Subcutaneous abdominal adipose tissue (tissue), 5 donors: ENCODE results near the gene ZNF726.
"Not testable (repeated sequence)": the region's sequence is repeated elsewhere in the genome, so short reads cannot be mapped to it uniquely, and the experiment has no call there.

Source experiments
- H3K27ac ChIP-seq: one replicate; pipeline ENCODE4 v1.7.0; 2013; ENCODE audit warnings: low read depth, mild to moderate bottlenecking, inconsistent platforms, low read length, moderate library complexity
- H3K27me3 ChIP-seq, 5 donors: one replicate each; pipeline ENCODE4 v1.7.0; 2013; ENCODE audit warnings: low read length in 5 of 5, inconsistent platforms in 1 of 5; ENCODE audit not compliant: control insufficient read depth in 5 of 5, insufficient read depth in 4 of 5
- H3K36me3 ChIP-seq, 5 donors: one replicate each; pipeline ENCODE4 v1.7.0; 2013; ENCODE audit warnings: low read length in 5 of 5; ENCODE audit not compliant: control insufficient read depth in 5 of 5, insufficient read depth in 5 of 5
- H3K4me1 ChIP-seq, 5 donors: one replicate each; pipeline ENCODE4 v1.7.0; 2013; ENCODE audit warnings: low read length in 5 of 5, mild to moderate bottlenecking in 3 of 5, moderate library complexity in 1 of 5; ENCODE audit not compliant: control insufficient read depth in 5 of 5, insufficient read depth in 5 of 5
- H3K4me3 ChIP-seq, 5 donors: one replicate each; pipeline ENCODE4 v1.7.0; 2013; ENCODE audit warnings: low read length in 5 of 5, low read depth in 1 of 5
- H3K9ac ChIP-seq, 5 donors: one replicate each; pipeline ENCODE4 v1.7.0; 2013; ENCODE audit warnings: low read length in 5 of 5, mild to moderate bottlenecking in 4 of 5, moderate library complexity in 3 of 5
- H3K9me3 ChIP-seq, 5 donors: one replicate each; pipeline ENCODE4 v1.7.0; 2013; ENCODE audit warnings: low read length in 5 of 5; ENCODE audit not compliant: control insufficient read depth in 5 of 5
- donor health status: healthy.
- donor health status: healthy.
- donor health status: healthy.
- donor health status: healthy.
- donor health status: healthy.

ZNF726 gene

DNA sequence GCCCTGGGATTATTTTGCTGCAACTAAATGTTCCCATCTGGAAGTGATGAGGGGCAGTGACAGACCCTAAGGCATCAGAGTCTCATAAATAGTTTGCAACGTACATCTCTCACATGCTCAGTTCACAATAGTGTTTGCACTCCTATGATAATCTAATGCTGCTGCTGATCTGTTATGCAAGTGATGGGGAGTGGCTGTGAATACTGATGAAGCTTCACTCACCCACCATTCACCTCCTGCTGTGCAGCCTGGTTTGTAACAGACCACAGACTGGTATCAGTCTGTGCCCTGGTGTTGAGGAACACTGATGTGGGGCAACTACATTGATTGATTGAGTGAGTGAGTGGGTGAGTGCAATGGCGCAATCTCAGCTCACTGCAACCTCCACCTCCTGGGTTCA is 54.9 kb downstream of the ZNF726 start:
- Histone ChIP-seq H3K4me3 (no peak overlapping the region), H3K9me3 (peaks cover 0 to 13% (median 2%) of the 10 kb centered on the region in 5 donors), H3K27ac (no peak overlapping the region), H3K4me1 (peaks cover 0 to 3% (median 0%) of the 10 kb centered on the region in 5 donors), H3K9ac (no peak overlapping the region), H3K36me3 (no peaks in the 10 kb centered on the region), H3K27me3 (peaks cover 4 to 14% (median 10%) of the 10 kb centered on the region in 5 donors)

DNA sequence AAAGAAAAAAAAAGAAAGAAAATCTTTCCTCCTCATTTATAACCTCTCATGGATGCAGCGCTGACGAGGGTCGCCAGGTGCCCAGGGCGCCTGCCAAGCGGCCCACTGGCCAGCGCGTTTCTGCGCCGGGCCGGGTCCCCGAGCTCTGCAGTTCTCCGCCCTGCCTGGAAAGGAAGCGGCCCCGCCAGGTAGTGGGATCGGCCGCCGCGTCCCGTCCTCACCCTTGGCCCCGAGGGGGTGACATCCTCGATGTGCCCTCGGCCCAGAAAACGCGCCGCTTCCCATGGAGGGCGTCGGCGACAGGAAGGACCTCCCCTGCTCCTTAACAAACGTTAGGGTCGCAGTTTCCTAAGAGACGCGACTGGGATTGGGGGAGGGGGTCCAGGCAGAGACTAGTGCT is 56.9 kb downstream of the ZNF726 start:
- Histone ChIP-seq H3K27me3 (peaks cover 4 to 14% (median 10%) of the 10 kb centered on the region in 5 donors), H3K27ac (no peak overlapping the region), H3K9ac (no peak overlapping the region), H3K4me3 (no peak overlapping the region), H3K4me1 (peaks cover 0 to 3% (median 0%) of the 10 kb centered on the region in 5 donors), H3K36me3 (no peaks in the 10 kb centered on the region), H3K9me3 (peaks cover 0 to 13% (median 2%) of the 10 kb centered on the region in 5 donors)

DNA sequence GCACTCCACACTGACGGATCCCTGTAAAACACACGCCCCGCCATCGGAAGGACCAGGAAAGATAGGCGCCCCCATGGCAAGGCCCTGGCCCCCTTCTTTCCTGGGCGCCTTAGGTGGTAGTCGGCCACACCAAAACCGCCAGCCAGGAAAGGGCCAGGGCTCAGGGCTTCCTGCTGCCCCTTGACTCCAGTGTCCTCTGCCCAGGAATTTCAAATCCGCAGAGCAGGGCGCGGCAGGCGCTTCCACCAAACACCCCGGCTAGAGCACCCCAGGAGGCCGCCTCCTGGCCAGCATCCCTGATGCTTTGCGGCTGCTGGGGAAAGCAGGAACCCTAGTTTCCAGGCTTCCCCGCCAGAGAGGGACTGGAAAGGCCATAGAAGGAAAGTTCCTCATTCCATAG is 57.5 kb downstream of the ZNF726 start:
- Histone ChIP-seq H3K4me1 (peaks cover 0 to 3% (median 0%) of the 10 kb centered on the region in 5 donors), H3K4me3 (no peak overlapping the region), H3K9ac (no peak overlapping the region)

DNA sequence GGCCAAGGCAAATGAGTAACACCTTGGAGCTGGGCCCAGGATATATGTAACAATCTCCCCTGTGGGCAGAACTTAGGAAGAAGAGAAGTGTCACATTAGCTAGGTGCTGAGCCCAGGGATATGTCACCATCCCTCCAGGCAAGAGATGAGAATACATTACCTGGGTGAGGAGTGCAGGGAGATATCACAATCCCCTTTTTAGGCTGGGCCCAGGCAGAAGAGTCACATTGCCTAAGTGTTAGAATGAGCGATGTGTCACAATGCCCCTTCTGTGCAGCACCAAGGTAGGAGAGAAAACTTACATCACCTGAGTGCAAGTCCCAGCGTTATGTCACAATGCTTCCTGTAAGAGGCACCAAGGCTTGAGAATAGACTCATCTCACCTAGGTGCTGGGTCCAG is 60.3 kb downstream of the ZNF726 start:
- no peak overlapping the region for H3K27ac ChIP-seq
- H3K9ac ChIP-seq, result no peak overlapping the region
- H3K36me3 ChIP-seq, result no peaks in the 10 kb centered on the region
- H3K27me3 ChIP-seq, result peaks cover 4 to 14% (median 10%) of the 10 kb centered on the region in 5 donors
- H3K9me3 ChIP-seq, result peaks cover 0 to 13% (median 2%) of the 10 kb centered on the region in 5 donors
- H3K4me1 ChIP-seq, result peaks cover 0 to 3% (median 0%) of the 10 kb centered on the region in 5 donors
- H3K4me3 ChIP-seq, result no peak overlapping the region

More for the DNA sequence above, 57.5 kb downstream of the ZNF726 start:
- Histone ChIP-seq H3K27me3 (peaks cover 4 to 14% (median 10%) of the 10 kb centered on the region in 5 donors), H3K27ac (no peak overlapping the region), H3K36me3 (no peaks in the 10 kb centered on the region), H3K9me3 (peaks cover 0 to 13% (median 2%) of the 10 kb centered on the region in 5 donors)

DNA sequence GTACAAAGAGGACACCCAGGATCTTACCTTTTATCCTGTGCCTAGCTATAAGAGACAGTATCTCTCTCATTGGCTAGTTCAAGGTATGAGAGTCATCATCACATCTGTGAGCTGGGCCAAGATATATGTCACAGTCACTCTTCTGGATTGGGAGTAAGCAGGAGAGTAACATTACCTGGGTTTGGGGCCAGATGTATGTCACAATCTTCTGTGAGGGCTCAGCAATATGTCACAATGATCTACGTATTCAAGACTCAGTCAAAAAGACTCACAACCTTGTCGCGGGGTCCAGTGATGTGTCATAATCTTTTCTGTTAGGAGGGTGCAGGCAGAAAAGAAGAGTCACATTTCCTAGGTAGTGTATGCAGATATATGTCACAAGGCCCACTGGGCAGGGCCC is 61.9 kb downstream of the ZNF726 start:
- H3K9ac ChIP-seq, result not testable (repeated sequence)
- peaks cover 4 to 11% (median 7%) of the 10 kb centered on the region in 5 donors for H3K27me3 ChIP-seq

DNA sequence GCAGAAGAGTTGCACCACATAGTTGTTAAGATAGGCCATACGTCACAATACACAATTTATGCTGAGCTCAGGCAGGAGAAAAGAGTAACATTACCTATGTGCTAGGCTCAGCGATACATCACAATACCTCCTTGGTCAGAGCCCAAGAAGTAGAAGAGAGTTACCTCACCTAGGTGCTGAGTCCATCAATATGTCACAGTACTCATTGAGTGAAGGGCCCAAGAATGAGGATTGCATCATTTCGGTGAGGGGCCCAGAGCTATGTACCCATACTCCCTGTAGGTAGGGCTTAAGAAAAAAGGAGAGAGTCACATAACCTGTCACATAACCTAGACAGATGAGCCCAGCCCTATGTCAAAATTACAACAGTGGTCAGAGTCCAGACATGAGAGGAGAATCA is 62.6 kb downstream of the ZNF726 start:
- H3K9ac ChIP-seq, H3K27ac ChIP-seq, H3K4me1 ChIP-seq, H3K4me3 ChIP-seq, H3K36me3 ChIP-seq, H3K27me3 ChIP-seq: not testable (repeated sequence)
- H3K9me3 ChIP-seq, result peaks cover 0 to 12% (median under 1%) of the 10 kb centered on the region in 5 donors

More for the DNA sequence above, 61.9 kb downstream of the ZNF726 start:
- H3K36me3 ChIP-seq, H3K27ac ChIP-seq, H3K4me1 ChIP-seq, H3K4me3 ChIP-seq: not testable (repeated sequence)
- peaks cover 0 to 13% (median 2%) of the 10 kb centered on the region in 5 donors for H3K9me3 ChIP-seq

DNA sequence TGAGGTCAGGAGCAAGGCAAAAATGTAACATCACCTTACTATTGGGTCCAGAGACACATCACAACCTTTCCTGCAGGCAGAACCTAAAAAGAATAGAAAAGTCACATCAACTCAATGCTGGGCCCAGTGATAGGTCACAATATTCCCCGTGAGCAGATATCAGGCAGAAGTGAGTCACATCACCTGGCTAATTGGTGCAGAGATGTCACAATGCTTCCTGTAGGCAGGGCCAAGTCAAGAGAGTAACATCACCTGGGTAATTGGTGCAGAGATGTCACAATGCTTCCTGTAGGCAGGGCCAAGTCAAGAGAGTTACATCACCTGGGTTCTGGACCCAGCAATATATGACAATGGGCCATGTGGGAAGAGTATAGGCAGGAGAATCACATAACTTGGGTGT is 63.4 kb downstream of the ZNF726 start:
- peaks cover 0 to under 1% (median 0%) of the 10 kb centered on the region in 5 donors for H3K27me3 ChIP-seq
- H3K4me3 ChIP-seq, result no peak overlapping the region
- no peaks in the 10 kb centered on the region for H3K36me3 ChIP-seq
- H3K9me3 ChIP-seq, result peaks cover 0 to 6% (median 0%) of the 10 kb centered on the region in 5 donors
- H3K9ac ChIP-seq, result no peak overlapping the region
- no peak overlapping the region for H3K27ac ChIP-seq
- no peaks in the 10 kb centered on the region for H3K4me1 ChIP-seq

DNA sequence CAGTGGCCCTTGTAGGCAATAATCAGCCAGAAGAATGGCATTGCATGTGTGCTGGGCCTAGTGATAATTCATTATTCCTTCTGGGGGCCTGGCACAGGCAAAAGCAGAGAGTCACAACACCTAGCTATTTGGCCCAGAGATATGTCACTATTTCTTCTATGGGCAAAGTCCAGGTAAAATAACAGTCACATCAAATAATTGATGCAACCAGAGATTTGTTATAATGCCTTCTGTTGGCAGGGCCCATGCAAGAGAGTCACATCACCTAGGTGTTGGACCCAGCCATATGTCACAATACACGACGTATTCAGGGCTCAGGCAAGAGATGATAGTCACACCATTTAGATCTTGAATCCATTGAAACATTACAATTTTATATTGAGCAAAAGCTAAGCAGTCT is 66.1 kb downstream of the ZNF726 start:
- H3K4me1 ChIP-seq, result no peaks in the 10 kb centered on the region
- H3K9ac ChIP-seq, result no peak overlapping the region
- no peak overlapping the region for H3K27ac ChIP-seq

DNA sequence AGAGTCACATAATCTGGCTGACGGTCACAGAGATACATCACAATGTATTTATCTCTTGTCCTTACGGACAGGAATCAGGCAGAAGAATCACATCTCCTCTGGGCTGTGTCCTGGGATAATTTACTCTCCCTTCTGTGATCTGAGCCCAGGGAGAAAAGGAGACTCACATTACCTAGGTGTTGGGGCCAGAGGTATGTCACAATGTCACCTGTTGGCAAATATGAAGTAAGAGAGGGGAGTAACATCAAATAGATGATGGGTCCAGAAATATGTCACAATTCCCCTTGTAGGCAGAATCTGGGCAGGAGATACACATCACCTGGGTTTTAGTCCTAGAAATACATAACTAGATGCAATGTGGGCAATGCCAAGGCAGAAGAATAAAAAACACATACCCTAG is 67.2 kb downstream of the ZNF726 start:
- no peaks in the 10 kb centered on the region for H3K9me3 ChIP-seq
- H3K4me1 ChIP-seq, result no peaks in the 10 kb centered on the region
- H3K4me3 ChIP-seq, result no peak overlapping the region
- H3K36me3 ChIP-seq, result no peaks in the 10 kb centered on the region
- no peak overlapping the region for H3K27ac ChIP-seq
- no peak overlapping the region for H3K9ac ChIP-seq
- H3K27me3 ChIP-seq, result no peaks in the 10 kb centered on the region

More for the DNA sequence above, 66.1 kb downstream of the ZNF726 start:
- H3K4me3 ChIP-seq, result no peak overlapping the region
- H3K27me3 ChIP-seq, result no peaks in the 10 kb centered on the region
- no peaks in the 10 kb centered on the region for H3K9me3 ChIP-seq
- no peaks in the 10 kb centered on the region for H3K36me3 ChIP-seq

DNA sequence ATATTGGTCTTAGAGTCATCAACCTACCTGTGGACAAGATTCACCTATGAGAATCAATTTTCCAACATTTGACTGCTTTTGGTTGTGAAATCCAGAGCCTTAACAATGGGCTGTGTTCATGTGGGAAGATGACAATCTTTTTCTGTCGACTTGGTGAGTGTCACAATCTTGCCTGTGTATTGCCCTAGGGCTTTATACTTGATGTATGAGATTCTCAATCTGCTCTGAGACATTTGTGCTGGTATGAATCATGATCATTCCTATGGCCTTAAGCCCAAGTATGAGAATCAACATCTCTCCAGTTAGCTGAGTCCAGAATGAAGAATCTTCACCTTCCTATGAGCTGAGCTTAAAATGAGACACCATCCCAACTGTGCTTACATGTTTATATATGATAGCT is 68.7 kb downstream of the ZNF726 start:
- Histone ChIP-seq H3K9ac (no peak overlapping the region), H3K9me3 (no peaks in the 10 kb centered on the region), H3K4me1 (no peaks in the 10 kb centered on the region), H3K27ac (no peak overlapping the region), H3K36me3 (no peaks in the 10 kb centered on the region), H3K27me3 (no peaks in the 10 kb centered on the region), H3K4me3 (no peak overlapping the region)
